Activated CD4-positive, alpha-beta memory T cell treated with anti-CD3 and anti-CD28 coated beads, Interleukin-2, amount 10 ng/mL, durations not matched to agents 7 days and 5 days (primary cell): ENCODE data around the gene PCDH10. TPM values are rescaled to one million over a fixed set of nuclear protein-coding genes. Genes with fewer than 3 reads are reported as not detected.

Experiments
- CTCF ChIA-PET: fragments of 350-600 bp; sonication (Branson Sonifier 250); formaldehyde crosslinking; loops from one replicate; lab custom pipeline; 2021; ENCODE audit warnings: antibody characterized with exemption, inconsistent platforms; lab: Charles Lee
- POLR2A ChIA-PET: fragments of 350-600 bp; sonication (Branson Sonifier 250); formaldehyde crosslinking; loops from one replicate; lab custom pipeline; 2021; ENCODE audit warnings: antibody characterized with exemption; lab: Charles Lee
- DNase-seq: peaks from one replicate; pipeline ENCODE4 v3.0.0-alpha.2; 2020
- H3K27ac Mint-ChIP-seq: one replicate; pipeline ENCODE4 v1.8.0; 2021; ENCODE audit warnings: mild to moderate bottlenecking, mixed read lengths
- H3K27me3 Mint-ChIP-seq: one replicate; pipeline ENCODE4 v1.8.0; 2021; ENCODE audit warnings: mixed read lengths
- H3K36me3 Mint-ChIP-seq: one replicate; pipeline ENCODE4 v1.8.0; 2021; ENCODE audit warnings: low read depth, mixed read lengths
- H3K4me1 Mint-ChIP-seq: one replicate; pipeline ENCODE4 v1.8.0; 2021; ENCODE audit warnings: mixed read lengths
- H3K4me3 Mint-ChIP-seq: one replicate; pipeline ENCODE4 v1.8.0; 2021; ENCODE audit warnings: mild to moderate bottlenecking, mixed read lengths
- H3K9me3 Mint-ChIP-seq: one replicate; pipeline ENCODE4 v1.8.0; 2021; ENCODE audit warnings: mixed read lengths
- total RNA-seq, 2 experiments: library from RNA; stranded (reverse); gene quantifications; one replicate each; pipeline ENCODE4 v1.2.3, GENCODE V29; 2021

The PCDH10 gene
- total RNA-seq, 2 experiments from 2014 or later, result not detected

DNA sequence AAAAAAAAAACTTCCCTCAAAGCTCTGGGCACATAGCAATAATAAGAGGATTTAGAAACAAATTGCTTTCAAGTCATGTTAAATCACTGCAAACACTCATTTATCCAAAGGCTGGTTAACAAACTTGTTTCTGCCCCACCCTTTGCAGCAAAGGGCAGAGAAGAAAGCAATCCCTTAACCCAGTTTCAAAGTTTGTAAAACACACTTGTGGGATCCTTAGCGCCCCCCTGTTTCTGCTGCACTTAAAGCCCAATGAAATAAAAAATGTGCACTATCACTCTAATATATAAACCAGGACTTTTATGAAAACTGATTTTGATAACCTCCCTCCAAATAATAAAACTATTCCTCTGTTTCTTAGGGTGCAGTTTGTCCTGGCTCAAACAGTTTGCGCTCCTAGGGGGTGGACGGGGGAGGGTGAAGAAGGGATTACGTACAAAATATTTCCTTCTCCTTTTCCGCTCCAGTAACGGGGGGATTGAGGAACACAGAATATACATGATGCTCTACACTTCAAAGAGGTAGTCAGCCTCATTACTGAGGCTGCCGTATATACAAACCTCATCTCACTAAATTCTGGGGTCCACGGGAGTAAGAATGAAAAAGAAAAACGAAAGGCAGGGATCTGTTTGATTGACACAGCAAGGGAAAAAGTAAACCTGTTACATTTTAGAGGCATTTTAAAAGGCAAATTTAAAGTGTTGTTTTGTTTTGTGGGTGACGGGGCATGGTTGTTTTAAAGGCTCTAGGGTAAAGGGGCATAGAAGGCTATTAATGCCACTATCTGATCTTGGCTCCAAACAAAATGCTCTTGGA lies 3.1 kb upstream of the PCDH10 start:
- Mint-ChIP-seq H3K27ac (no peak overlapping the region), H3K27me3 (peaks cover 51% of the 10 kb centered on the region), H3K36me3 (peaks cover 14% of the 10 kb centered on the region), H3K4me3 (no peak overlapping the region), H3K4me1 (peaks cover 17% of the 10 kb centered on the region), H3K9me3 (no peaks in the 10 kb centered on the region)
- CTCF ChIA-PET, result interaction anchor here (1.2 kb wide), 2 partner anchors 11 to 15 kb away, joined by 3 read pairs; no protein-coding TSS in a partner anchor
- POLR2A ChIA-PET, result no interaction called here
- no peak for DNase-seq

DNA sequence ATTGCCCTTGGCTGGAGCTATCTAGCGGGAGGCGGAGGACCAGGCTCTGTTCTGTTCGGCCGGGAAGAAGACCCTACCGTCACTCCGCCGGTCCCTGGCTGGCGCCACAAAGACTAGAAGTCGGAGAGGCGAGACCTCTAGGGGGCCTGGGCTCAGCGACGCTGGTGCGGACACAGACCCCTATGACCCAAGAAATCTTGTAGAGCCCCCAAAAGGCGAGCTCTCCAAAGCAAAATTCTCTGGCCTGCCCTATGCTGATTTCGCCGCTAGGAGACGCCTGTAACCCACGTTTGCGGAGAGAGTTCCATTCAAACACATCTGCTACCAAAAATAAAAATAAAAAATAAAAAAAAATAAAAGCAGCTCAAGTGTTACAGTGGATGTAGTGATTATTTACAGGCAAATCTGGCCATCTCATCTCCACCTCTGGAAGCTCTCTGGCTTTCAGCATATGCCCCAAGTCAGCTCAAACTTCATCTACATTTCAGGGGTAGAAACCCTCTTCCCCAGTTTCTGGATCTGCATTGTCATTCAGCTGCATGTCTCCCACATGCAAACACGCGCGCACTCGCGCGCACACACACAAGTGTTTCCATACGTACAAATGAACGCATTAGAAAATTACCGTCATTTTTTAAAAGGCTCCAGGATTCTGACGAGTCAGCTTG lies 2.4 kb upstream of the PCDH10 start:
- peaks cover 14% of the 10 kb centered on the region for H3K36me3 Mint-ChIP-seq
- H3K27ac Mint-ChIP-seq, result no peak overlapping the region
- ChIA-PET POLR2A (no interaction called here), CTCF (interaction anchor here (0.6 to 1.2 kb wide), 3 partner anchors 10 to 904 kb away, joined by 3 to 5 read pairs (median 3); no protein-coding TSS in a partner anchor)
- H3K4me3 Mint-ChIP-seq, result no peak overlapping the region
- no peaks in the 10 kb centered on the region for H3K9me3 Mint-ChIP-seq
- no peak for DNase-seq
- peaks cover 17% of the 10 kb centered on the region for H3K4me1 Mint-ChIP-seq
- H3K27me3 Mint-ChIP-seq, result peaks cover 57% of the 10 kb centered on the region

DNA sequence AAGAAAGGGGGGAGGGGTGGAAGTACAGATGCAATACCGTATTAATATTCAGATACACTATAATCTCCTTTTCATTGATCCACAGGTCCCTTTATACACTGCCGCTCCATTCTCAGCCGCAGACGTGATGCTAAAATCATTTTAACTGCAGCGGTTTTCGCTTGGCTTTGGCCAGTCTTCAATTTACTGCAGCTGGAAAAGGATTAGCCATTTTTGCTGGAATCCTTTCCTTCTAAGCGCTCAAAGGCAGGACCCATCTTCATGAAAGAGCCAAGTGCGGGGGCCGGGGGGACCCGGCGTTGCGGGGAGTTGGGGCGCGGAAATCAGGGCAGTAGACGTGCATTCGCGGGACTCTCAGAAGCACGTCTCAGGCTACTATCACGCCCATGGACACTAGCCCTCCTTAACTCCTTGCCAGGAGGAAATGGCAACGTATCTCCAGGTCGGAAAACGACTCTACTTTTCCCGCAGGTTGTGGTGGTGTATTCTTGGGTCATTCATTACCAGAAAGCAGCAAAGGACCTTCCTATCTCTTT lies 1.7 kb upstream of the PCDH10 start:
- Mint-ChIP-seq H3K27me3 (peaks cover 59% of the 10 kb centered on the region), H3K4me1 (peaks cover 17% of the 10 kb centered on the region), H3K4me3 (no peak overlapping the region), H3K36me3 (peaks cover 14% of the 10 kb centered on the region), H3K27ac (no peak overlapping the region), H3K9me3 (no peaks in the 10 kb centered on the region)
- DNase-seq, result no peak
- ChIA-PET CTCF (interaction anchor here (0.6 to 1.2 kb wide), 3 partner anchors 10 to 903 kb away, joined by 3 to 5 read pairs (median 3); no protein-coding TSS in a partner anchor), POLR2A (no interaction called here)

DNA sequence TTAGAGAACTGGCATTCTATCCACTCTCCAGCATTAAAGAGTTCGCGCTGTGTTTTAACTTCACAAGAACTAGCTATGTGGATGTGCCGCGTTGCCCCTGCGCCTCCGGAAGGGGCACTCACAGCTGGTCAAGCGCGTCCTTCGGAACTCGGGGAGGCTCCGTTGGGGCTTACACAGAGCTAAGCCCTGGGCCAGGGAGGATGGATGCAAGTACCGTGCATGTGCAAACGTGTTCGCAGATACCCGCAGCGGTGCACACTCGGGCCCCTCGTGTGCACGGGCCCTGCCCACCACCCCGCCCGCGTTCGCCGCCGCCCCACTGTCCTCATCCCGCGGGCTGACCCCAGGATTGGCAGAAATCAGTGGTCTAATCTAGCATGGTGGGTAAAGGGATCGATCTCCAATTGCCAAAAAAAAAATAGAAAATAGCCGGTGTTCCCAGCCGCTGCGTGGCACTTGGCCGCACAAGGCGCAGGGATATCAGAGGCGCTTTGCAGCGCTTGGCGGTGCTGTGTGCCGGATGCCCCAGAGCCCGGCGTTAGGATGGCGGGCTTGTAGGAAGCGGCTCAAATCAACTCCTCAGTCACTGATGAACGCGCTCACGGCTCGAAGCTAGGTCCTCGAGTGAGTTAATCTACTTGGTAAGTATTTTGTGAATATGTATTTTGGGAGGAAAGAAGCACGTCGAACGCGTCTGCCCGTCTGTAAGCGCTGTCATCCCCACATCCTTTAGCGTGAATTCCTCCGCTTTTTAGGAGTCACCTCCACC lies 989 bp upstream of the PCDH10 start:
- Mint-ChIP-seq H3K4me3 (no peak overlapping the region), H3K27ac (no peak overlapping the region)
- CTCF ChIA-PET, result no interaction called here

DNA sequence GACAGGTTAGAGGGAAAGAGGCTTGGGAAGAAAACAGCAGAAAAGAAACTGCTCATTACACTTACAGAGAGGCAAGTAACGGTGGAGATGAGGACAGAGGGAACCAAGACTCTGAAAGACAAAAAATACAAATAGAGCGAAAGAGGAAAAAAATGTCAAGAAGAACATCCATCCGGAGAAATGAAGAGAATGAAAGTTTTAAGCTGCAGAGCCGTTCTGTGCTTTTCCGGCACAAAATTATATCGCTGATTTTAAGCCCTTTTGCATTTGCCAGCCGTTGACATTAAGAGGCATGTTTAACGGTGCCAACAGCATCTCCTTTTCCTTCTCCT lies 236 bp downstream of the PCDH10 start:
- DNase-seq, result no peak
- H3K27me3 Mint-ChIP-seq, result peaks cover 72% of the 10 kb centered on the region
- peaks cover 20% of the 10 kb centered on the region for H3K4me1 Mint-ChIP-seq
- peaks cover 16% of the 10 kb centered on the region for H3K36me3 Mint-ChIP-seq
- H3K9me3 Mint-ChIP-seq, result no peaks in the 10 kb centered on the region
- peak overlapping the region; percentile 32 for H3K4me3 Mint-ChIP-seq
- CTCF ChIA-PET, result no interaction called here
- peak overlapping the region; percentile 40 for H3K27ac Mint-ChIP-seq
- POLR2A ChIA-PET, result no interaction called here

More for the DNA sequence above, 989 bp upstream of the PCDH10 start:
- Mint-ChIP-seq H3K36me3 (peaks cover 16% of the 10 kb centered on the region), H3K4me1 (peaks cover 20% of the 10 kb centered on the region), H3K9me3 (no peaks in the 10 kb centered on the region), H3K27me3 (peaks cover 66% of the 10 kb centered on the region)
- no peak for DNase-seq
- POLR2A ChIA-PET, result no interaction called here

DNA sequence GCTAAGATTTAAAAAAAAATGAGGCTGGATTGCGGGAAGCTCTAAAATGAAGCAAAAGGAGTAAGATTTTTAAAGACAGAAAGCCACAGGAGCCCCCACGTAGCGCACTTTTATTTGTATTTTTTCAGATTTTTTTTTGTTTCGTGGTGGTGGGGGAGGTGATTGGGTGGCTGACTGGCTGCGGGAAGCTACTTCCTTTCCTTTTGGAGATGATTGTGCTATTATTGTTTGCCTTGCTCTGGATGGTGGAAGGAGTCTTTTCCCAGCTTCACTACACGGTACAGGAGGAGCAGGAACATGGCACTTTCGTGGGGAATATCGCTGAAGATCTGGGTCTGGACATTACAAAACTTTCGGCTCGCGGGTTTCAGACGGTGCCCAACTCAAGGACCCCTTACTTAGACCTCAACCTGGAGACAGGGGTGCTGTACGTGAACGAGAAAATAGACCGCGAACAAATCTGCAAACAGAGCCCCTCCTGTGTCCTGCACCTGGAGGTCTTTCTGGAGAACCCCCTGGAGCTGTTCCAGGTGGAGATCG lies 908 bp downstream of the PCDH10 start:
- H3K4me3 Mint-ChIP-seq, result no peak overlapping the region
- H3K9me3 Mint-ChIP-seq, result no peaks in the 10 kb centered on the region
- H3K27ac Mint-ChIP-seq, result no peak overlapping the region
- no peak for DNase-seq
- ChIA-PET POLR2A (no interaction called here), CTCF (no interaction called here)
- peaks cover 20% of the 10 kb centered on the region for H3K4me1 Mint-ChIP-seq
- peaks cover 16% of the 10 kb centered on the region for H3K36me3 Mint-ChIP-seq
- H3K27me3 Mint-ChIP-seq, result peaks cover 72% of the 10 kb centered on the region

DNA sequence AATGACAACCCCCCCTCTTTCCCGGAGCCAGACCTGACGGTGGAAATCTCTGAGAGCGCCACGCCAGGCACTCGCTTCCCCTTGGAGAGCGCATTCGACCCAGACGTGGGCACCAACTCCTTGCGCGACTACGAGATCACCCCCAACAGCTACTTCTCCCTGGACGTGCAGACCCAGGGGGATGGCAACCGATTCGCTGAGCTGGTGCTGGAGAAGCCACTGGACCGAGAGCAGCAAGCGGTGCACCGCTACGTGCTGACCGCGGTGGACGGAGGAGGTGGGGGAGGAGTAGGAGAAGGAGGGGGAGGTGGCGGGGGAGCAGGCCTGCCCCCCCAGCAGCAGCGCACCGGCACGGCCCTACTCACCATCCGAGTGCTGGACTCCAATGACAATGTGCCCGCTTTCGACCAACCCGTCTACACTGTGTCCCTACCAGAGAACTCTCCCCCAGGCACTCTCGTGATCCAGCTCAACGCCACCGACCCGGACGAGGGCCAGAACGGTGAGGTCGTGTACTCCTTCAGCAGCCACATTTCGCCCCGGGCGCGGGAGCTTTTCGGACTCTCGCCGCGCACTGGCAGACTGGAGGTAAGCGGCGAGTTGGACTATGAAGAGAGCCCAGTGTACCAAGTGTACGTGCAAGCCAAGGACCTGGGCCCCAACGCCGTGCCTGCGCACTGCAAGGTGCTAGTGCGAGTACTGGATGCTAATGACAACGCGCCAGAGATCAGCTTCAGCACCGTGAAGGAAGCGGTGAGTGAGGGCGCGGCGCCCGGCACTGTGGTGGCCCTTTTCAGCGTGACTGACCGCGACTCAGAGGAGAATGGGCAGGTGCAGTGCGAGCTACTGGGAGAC lies 1.6 kb downstream of the PCDH10 start:
- ChIA-PET CTCF (no interaction called here), POLR2A (no interaction called here)
- Mint-ChIP-seq H3K27me3 (peaks cover 68% of the 10 kb centered on the region), H3K9me3 (no peaks in the 10 kb centered on the region), H3K4me3 (no peak overlapping the region), H3K4me1 (peaks cover 20% of the 10 kb centered on the region), H3K27ac (no peak overlapping the region), H3K36me3 (peaks cover 16% of the 10 kb centered on the region)
- DNase-seq, result no peak

DNA sequence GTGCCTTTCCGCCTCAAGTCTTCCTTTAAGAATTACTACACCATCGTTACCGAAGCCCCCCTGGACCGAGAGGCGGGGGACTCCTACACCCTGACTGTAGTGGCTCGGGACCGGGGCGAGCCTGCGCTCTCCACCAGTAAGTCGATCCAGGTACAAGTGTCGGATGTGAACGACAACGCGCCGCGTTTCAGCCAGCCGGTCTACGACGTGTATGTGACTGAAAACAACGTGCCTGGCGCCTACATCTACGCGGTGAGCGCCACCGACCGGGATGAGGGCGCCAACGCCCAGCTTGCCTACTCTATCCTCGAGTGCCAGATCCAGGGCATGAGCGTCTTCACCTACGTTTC lies 2.2 kb downstream of the PCDH10 start:
- Mint-ChIP-seq H3K4me3 (no peak overlapping the region), H3K27ac (no peak overlapping the region), H3K36me3 (peaks cover 16% of the 10 kb centered on the region), H3K4me1 (peaks cover 20% of the 10 kb centered on the region), H3K9me3 (no peaks in the 10 kb centered on the region), H3K27me3 (peaks cover 62% of the 10 kb centered on the region)
- no peak for DNase-seq
- ChIA-PET CTCF (no interaction called here), POLR2A (no interaction called here)

DNA sequence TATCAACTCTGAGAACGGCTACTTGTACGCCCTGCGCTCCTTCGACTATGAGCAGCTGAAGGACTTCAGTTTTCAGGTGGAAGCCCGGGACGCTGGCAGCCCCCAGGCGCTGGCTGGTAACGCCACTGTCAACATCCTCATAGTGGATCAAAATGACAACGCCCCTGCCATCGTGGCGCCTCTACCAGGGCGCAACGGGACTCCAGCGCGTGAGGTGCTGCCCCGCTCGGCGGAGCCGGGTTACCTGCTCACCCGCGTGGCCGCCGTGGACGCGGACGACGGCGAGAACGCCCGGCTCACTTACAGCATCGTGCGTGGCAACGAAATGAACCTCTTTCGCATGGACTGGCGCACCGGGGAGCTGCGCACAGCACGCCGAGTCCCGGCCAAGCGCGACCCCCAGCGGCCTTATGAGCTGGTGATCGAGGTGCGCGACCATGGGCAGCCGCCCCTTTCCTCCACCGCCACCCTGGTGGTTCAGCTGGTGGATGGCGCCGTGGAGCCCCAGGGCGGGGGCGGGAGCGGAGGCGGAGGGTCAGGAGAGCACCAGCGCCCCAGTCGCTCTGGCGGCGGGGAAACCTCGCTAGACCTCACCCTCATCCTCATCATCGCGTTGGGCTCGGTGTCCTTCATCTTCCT lies 2.7 kb downstream of the PCDH10 start:
- H3K27ac Mint-ChIP-seq, result no peak overlapping the region
- no peak overlapping the region for H3K4me3 Mint-ChIP-seq
- ChIA-PET POLR2A (no interaction called here), CTCF (no interaction called here)
- H3K9me3 Mint-ChIP-seq, result no peaks in the 10 kb centered on the region
- no peak for DNase-seq
- peaks cover 60% of the 10 kb centered on the region for H3K27me3 Mint-ChIP-seq
- H3K4me1 Mint-ChIP-seq, result peaks cover 20% of the 10 kb centered on the region
- H3K36me3 Mint-ChIP-seq, result peaks cover 16% of the 10 kb centered on the region

DNA sequence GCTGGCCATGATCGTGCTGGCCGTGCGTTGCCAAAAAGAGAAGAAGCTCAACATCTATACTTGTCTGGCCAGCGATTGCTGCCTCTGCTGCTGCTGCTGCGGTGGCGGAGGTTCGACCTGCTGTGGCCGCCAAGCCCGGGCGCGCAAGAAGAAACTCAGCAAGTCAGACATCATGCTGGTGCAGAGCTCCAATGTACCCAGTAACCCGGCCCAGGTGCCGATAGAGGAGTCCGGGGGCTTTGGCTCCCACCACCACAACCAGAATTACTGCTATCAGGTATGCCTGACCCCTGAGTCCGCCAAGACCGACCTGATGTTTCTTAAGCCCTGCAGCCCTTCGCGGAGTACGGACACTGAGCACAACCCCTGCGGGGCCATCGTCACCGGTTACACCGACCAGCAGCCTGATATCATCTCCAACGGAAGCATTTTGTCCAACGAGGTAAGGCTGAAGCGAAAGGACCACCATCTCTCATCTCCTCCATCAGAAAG lies 3.3 kb downstream of the PCDH10 start:
- POLR2A ChIA-PET, result no interaction called here
- Mint-ChIP-seq H3K27ac (peak overlapping the region; percentile 58), H3K4me1 (peaks cover 20% of the 10 kb centered on the region), H3K9me3 (no peaks in the 10 kb centered on the region), H3K27me3 (peaks cover 54% of the 10 kb centered on the region), H3K36me3 (peaks cover 16% of the 10 kb centered on the region), H3K4me3 (no peak overlapping the region)
- CTCF ChIA-PET, result no interaction called here
- no peak for DNase-seq

DNA sequence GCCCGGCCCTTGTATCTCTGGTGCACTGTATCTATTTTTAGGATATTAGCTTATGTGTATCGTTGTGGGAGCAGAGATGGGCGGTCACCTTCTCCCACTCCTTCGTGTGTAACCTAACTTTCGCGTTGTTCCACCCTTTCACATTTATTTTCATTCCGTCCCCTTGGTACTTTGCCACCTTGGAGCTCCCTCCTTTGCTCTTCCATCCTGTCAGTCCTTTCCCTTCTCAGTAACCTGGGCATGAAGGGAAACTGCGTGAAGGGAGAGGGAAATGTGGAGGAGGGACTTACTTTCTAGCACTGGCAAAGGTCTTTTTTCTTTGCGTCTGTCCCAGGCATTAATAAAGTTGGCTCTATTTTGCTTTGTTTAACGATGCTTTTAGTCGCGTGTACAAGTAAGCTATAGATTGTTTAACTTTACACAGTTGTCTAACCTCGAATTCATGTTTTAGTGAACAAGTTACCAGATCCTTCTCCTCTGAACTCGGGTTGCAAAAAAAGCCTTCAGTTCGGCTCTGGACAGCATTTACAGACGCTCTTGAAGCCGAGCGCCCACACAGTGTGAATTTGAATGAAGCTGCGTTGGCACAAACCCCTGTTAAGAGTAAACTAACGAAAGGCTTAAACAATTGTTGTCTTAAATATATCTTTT lies 3.9 kb downstream of the PCDH10 start:
- H3K27me3 Mint-ChIP-seq, result peaks cover 49% of the 10 kb centered on the region
- H3K4me3 Mint-ChIP-seq, result no peak overlapping the region
- ChIA-PET POLR2A (no interaction called here), CTCF (interaction anchor here (0.8 kb wide), 1 partner anchor 12 kb away, joined by 5 read pairs; no protein-coding TSS in a partner anchor)
- H3K9me3 Mint-ChIP-seq, result no peaks in the 10 kb centered on the region
- H3K27ac Mint-ChIP-seq, result no peak overlapping the region
- peaks cover 20% of the 10 kb centered on the region for H3K4me1 Mint-ChIP-seq
- H3K36me3 Mint-ChIP-seq, result peaks cover 16% of the 10 kb centered on the region
- no peak for DNase-seq
